SK-N-SH (cell line): ENCODE results near the gene DIAPH2.

Source experiments
- CTCF ChIP-seq: fragments of 200-600 bp; sonication (generic); IDR thresholded peaks from 2 replicates; pipeline ENCODE4 v1.6.1; 2017; ENCODE audit warnings: antibody characterized with exemption, mild to moderate bottlenecking, moderate library complexity
- EP300 ChIP-seq, 2 experiments: IDR thresholded peaks; 2 replicates each; pipeline versions ENCODE4 v1.4.0 to v1.6.1; 2012; ENCODE audit warnings: borderline replicate concordance in 1 of 2, low read depth in 1 of 2, low read length in 1 of 2
- FOSL2 ChIP-seq: IDR thresholded peaks from 2 replicates; pipeline ENCODE4 v1.4.0; 2012; ENCODE audit warnings: low read depth, mild to moderate bottlenecking, moderate library complexity, borderline replicate concordance

GRCh38 chrX:97167333-97167732 lies 482.7 kb downstream of the DIAPH2 start:
- TF ChIP-seq CTCF (no peak), EP300 (IDR thresholded peaks at IDR 0.05; ENCODE audit: borderline replicate concordance in 1 of 2, low read depth in 1 of 2, low read length in 1 of 2) (no peak), FOSL2 (no peak)
